Fibroblast of skin of scalp (primary cell): ENCODE measurements around the gene ST6GALNAC6.
A peak's percentile ranks its signal among the peaks of the same experiment; 100 is the strongest.

ENCODE experiments used
- DNase-seq: peaks from one replicate; pipeline ENCODE4 v3.0.0-alpha.2; 2013

Gene ST6GALNAC6

GRCh38 chr9:127916720-127917581 lies 17.5 kb upstream of the ST6GALNAC6 start, which contains the start of gene ST6GALNAC4:
ST6GALNAC4 (minus strand) TSS chr9:127917041; CDS start chr9:127916419, 622 bp downstream.
- DNase-seq = peak; percentile 94

- DNase-seq = no peak
These were observed 16.7 kb upstream of the ST6GALNAC6 start for GRCh38 chr9:127915801-127916719.

GRCh38 chr9:127915325-127915752 lies 15.9 kb upstream of the ST6GALNAC6 start:
- DNase-seq = no peak

- DNase-seq = no peak
These were observed 14.3 kb upstream of the ST6GALNAC6 start for GRCh38 chr9:127913682-127914081.

- DNase-seq = no peak
These were observed 13.5 kb upstream of the ST6GALNAC6 start for GRCh38 chr9:127912882-127913281.

- no peak for DNase-seq
These were observed 12.9 kb upstream of the ST6GALNAC6 start for GRCh38 chr9:127912296-127912695.

DNA sequence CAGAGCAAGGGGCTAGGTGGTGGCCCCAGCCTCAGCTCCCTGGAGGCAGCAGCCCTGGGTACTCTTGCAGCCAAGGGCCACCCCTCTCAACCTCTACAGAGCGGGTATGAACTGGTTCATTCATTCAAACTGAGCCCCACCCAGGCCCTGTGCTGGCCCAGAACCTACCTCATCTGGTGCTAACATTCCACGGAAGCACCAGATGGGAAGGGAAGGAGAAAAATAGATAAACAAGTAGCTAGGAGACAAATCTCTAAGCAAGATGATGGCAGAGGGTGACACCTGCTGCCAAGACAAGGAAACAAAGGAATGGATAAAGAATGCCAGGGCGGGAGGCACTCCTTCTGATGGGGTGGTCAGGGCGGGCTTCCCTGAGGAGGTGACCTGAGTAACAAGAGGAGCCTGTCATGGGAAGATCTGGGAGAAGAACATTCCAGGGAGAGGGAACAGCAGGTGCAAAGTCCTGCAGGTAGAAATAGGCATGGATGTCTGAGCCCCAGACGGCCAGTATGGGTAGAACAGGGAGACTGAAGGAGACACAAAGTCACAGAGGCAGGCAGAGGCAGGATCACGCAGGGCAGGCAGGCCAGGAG lies 11.3 kb upstream of the ST6GALNAC6 start:
- no peak for DNase-seq

- no peak for DNase-seq
These were observed 10.5 kb upstream of the ST6GALNAC6 start for GRCh38 chr9:127909839-127910273.

GRCh38 chr9:127908660-127908926 lies 9.2 kb upstream of the ST6GALNAC6 start:
- no peak for DNase-seq

- no peak for DNase-seq
These were observed 8.7 kb upstream of the ST6GALNAC6 start for GRCh38 chr9:127907867-127908659.

- DNase-seq = no peak
These were observed 6.4 kb upstream of the ST6GALNAC6 start for GRCh38 chr9:127905788-127906191.

DNA sequence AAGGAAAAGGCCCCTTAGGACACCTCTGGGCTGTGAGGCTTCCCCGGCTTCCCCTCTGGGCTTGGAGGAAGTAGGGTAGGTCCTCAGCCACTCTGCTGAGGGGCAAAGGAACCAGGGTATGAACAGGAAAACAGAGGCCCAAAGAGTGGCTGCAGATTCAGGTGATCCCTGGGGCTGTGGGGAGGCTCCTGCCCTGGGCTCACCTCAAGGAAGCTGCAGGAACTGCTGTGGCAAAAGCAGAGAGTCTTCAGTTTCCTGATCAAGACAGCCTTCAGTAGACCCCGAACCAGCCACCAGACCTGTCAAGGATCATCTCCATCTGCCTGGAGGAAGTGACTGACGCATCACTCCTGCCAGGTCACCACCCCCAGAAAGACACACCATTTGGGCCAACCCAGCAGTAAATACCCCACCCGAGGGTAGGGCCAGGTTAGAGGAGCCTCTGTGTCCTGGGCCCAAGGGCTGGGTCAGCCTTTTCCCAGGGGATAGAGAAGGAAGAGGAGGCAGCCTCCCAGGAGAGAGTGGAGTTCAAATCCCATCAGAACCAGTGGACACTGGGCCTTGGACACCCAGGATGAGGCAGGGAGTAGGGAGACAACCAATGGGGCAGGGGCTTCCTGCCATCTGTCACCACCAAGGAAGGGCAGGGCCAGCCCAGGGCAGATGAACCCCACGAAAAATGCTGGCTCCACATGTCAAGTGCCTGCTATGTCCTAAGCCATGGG lies 5.8 kb upstream of the ST6GALNAC6 start:
- no peak for DNase-seq

- DNase-seq = no peak
These were observed 5.2 kb upstream of the ST6GALNAC6 start for GRCh38 chr9:127904561-127905003.

- peak; percentile 49 for DNase-seq
These were observed 4.4 kb upstream of the ST6GALNAC6 start for GRCh38 chr9:127903557-127904475.

- peak; percentile 87 for DNase-seq
These were observed 823 bp downstream of the ST6GALNAC6 start for GRCh38 chr9:127898433-127899127.

- DNase-seq = peak; percentile 75
These were observed 2.2 kb downstream of the ST6GALNAC6 start for GRCh38 chr9:127897193-127897692.

DNA sequence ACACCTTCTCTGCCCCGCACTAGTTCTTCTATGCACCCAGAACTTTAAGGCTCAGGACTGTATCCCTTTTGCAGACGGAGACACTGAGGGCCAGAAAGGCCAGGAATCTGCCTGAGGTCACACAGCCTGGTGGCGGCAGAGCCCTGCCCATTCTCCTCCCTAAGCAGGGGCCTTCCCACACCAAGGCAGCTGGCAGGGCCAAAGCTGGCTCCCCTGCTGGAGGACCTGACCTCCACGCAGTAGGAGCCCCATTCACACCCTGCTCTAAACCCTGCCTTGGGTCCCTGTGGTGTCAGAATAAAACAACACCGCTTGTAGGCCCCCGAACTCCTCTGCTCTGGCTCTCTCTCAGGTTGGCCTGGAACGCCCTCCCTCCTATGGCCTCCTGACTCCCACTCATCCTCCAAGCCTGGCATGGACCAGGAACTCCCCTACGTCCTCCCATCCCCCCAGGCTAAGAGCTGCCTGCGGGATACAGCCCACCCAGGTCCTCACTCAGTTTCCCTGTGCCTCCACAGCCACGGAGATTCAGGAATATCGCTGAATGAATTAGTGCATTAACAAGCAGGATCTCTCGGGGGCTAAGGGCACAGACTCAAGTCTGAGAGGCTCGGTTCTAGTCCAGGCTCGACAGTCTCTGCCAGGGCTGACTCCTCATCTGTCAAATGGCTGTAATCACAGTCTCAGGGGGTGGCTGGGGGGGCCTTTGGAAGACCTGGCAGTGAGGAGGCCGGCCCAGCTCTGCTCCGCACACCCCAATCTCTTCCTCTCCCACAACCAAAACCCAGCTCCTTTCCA lies 2.8 kb downstream of the ST6GALNAC6 start:
- DNase-seq = no peak

GRCh38 chr9:127895811-127896210 lies 3.6 kb downstream of the ST6GALNAC6 start:
- no peak for DNase-seq
